ENCODE data around the gene AFMID. TPM values are rescaled to one million over a fixed set of nuclear protein-coding genes. Genes with fewer than 3 reads are reported as not detected.

AFMID gene
- total and polyA plus RNA-seq, 2 experiments from 2014 or later, result 38.0 to 47.5 TPM

GRCh38 chr17:78223765-78224164 lies 36.6 kb downstream of the AFMID start:
- ATAC-seq (no peak), DNase-seq (ENCODE audit: low spot score) (no peak)
- no peak overlapping the region for H3K4me2 ChIP-seq
- peaks cover 4% of the 10 kb centered on the region; the same call in 1 of the 2 replicates for H3K4me1 ChIP-seq (ENCODE audit: insufficient read depth)
- no peak overlapping the region for H3K27ac ChIP-seq (ENCODE audit: low read depth)
- Mint-ChIP-seq H3K27me3 (ENCODE audit: insufficient read depth, low read depth, poor library complexity) (peaks cover 8% of the 10 kb centered on the region), H3K27ac (no peak overlapping the region), H3K9me3 (no peaks in the 10 kb centered on the region), H3K4me1 (peaks cover 16% of the 10 kb centered on the region), H3K36me3 (ENCODE audit: low read depth) (peaks cover 54% of the 10 kb centered on the region), H3K4me3 (no peak overlapping the region)
- H2AFZ ChIP-seq, result no peak overlapping the region
- H3K9me2 ChIP-seq (ENCODE audit: insufficient read depth), result no peaks in the 10 kb centered on the region
- no peaks in the 10 kb centered on the region for H3K27me3 ChIP-seq (ENCODE audit: insufficient read depth)
- no peaks in the 10 kb centered on the region; the same call in none of the 2 replicates for H4K20me1 ChIP-seq (replicated peaks; ENCODE audit: insufficient read depth)
- H3F3A ChIP-seq (replicated peaks; ENCODE audit: low read depth), result peaks cover 41% of the 10 kb centered on the region
- TF ChIP-seq NANOG (IDR thresholded peaks at IDR 0.05; ENCODE audit: borderline replicate concordance) (no peak), JUNB (IDR thresholded peaks at IDR 0.05; ENCODE audit: unreplicated experiment) (no peak), STAT1 (IDR thresholded peaks at IDR 0.05; ENCODE audit: unreplicated experiment) (no peak), ZNF462 (CRISPR knock-in tag; IDR thresholded peaks at IDR 0.05) (no peak), ETS1 (IDR thresholded peaks at IDR 0.05) (no peak), POLR2AphosphoS5 (IDR thresholded peaks at IDR 0.05; ENCODE audit: low read depth) (no peak)
- no peak overlapping the region for H3K4me3 ChIP-seq
- peaks cover 12% of the 10 kb centered on the region; the same call in 1 of the 2 replicates for H3K79me2 ChIP-seq (replicated peaks; ENCODE audit: insufficient read depth)
- H3K36me3 ChIP-seq (ENCODE audit: insufficient read depth), result peaks cover 24% of the 10 kb centered on the region
